CD14-positive monocyte (primary cell): ENCODE data around the gene RAB1A. TPM values are rescaled to one million over a fixed set of nuclear protein-coding genes. Genes with fewer than 3 reads are reported as not detected.

Experiments
- DNase-seq, 3 donors: peaks; one replicate each; pipeline ENCODE4 v3.0.0-alpha.2; 2011 to 2022
- H2AFZ ChIP-seq: 2 replicates; pipeline ENCODE4 v1.6.0; 2012; ENCODE audit warnings: mild to moderate bottlenecking, low read depth, low read length, inconsistent platforms; ENCODE audit not compliant: insufficient read depth, poor library complexity, severe bottlenecking
- H3K27ac ChIP-seq, 2 donors: 1 replicate in 1 of 2; 2 replicates in 1 of 2; pipeline ENCODE4 v1.5.1; 2012 to 2013; ENCODE audit warnings: low read length in 2 of 2, control low read depth in 1 of 2, inconsistent platforms in 1 of 2, low read depth in 1 of 2, mild to moderate bottlenecking in 1 of 2
- H3K27me3 ChIP-seq, 2 donors: one replicate each; pipeline versions ENCODE4 v1.6.0 to v1.6.1; 2011 to 2013; ENCODE audit warnings: low read length in 2 of 2; ENCODE audit not compliant: control insufficient read depth in 2 of 2, insufficient read depth in 2 of 2
- H3K36me3 ChIP-seq, 2 donors: replicated peaks in 1 of 2; 1 replicate in 1 of 2; 2 replicates in 1 of 2; pipeline versions ENCODE4 v1.5.1 to v1.6.1; 2012 to 2013; ENCODE audit warnings: low read length in 2 of 2, control low read depth in 1 of 2, inconsistent platforms in 1 of 2, mild to moderate bottlenecking in 1 of 2; ENCODE audit not compliant: insufficient read depth in 2 of 2, control insufficient read depth in 1 of 2
- H3K4me1 ChIP-seq, 2 donors: 1 replicate in 1 of 2; 2 replicates in 1 of 2; pipeline versions ENCODE4 v1.5.1 to v1.6.1; 2012 to 2013; ENCODE audit warnings: low read length in 2 of 2, control low read depth in 1 of 2, inconsistent platforms in 1 of 2, mild to moderate bottlenecking in 1 of 2, moderate library complexity in 1 of 2; ENCODE audit not compliant: insufficient read depth in 2 of 2, control insufficient read depth in 1 of 2
- H3K4me2 ChIP-seq: replicated peaks from 2 replicates; pipeline ENCODE3; 2012; ENCODE audit warnings: low read length, moderate library complexity, mild to moderate bottlenecking; ENCODE audit not compliant: poor library complexity, severe bottlenecking; ENCODE audit errors: extremely low read depth
- H3K4me3 ChIP-seq, 3 experiments: fragments of 200-600 bp in 1 of 3; sonication (generic) in 1 of 3; replicated peaks in 1 of 3; 1 replicate in 2 of 3; 2 replicates in 1 of 3; pipeline ENCODE4 v1.5.1; 2011 to 2013; ENCODE audit warnings: low read length in 3 of 3, mild to moderate bottlenecking in 3 of 3, control low read depth in 2 of 3, low read depth in 2 of 3, inconsistent platforms in 1 of 3, moderate library complexity in 1 of 3
- H3K79me2 ChIP-seq: 2 replicates; pipeline ENCODE4 v1.6.0; 2012; ENCODE audit warnings: mild to moderate bottlenecking, control low read depth, inconsistent platforms, low read length, moderate library complexity; ENCODE audit not compliant: insufficient read depth
- H3K9ac ChIP-seq: 2 replicates; pipeline ENCODE4 v1.6.0; 2017; ENCODE audit warnings: low read length, mild to moderate bottlenecking; ENCODE audit not compliant: insufficient read depth, poor library complexity, severe bottlenecking
- H3K9me3 ChIP-seq, 2 donors: replicated peaks in 1 of 2; 1 replicate in 1 of 2; 2 replicates in 1 of 2; pipeline versions ENCODE4 v1.5.1 to v1.6.1; 2012 to 2013; ENCODE audit warnings: low read length in 2 of 2, control low read depth in 1 of 2; ENCODE audit not compliant: control insufficient read depth in 1 of 2, insufficient read depth in 1 of 2
- H4K20me1 ChIP-seq: 2 replicates; pipeline ENCODE4 v1.6.0; 2012; ENCODE audit warnings: mild to moderate bottlenecking, low read length, control low read depth, moderate library complexity; ENCODE audit not compliant: insufficient read depth
- H3K27ac Mint-ChIP-seq, 7 donors: one replicate each; pipeline ENCODE4 v1.8.0; 2020; ENCODE audit warnings: mild to moderate bottlenecking in 7 of 7, mixed read lengths in 7 of 7, moderate library complexity in 6 of 7, inconsistent platforms in 2 of 7
- H3K27me3 Mint-ChIP-seq, 3 donors: one replicate each; pipeline ENCODE4 v1.8.0; 2021 to 2022; ENCODE audit warnings: low read depth in 3 of 3, mild to moderate bottlenecking in 3 of 3, mixed read lengths in 3 of 3, moderate library complexity in 3 of 3, inconsistent platforms in 1 of 3
- H3K36me3 Mint-ChIP-seq, 2 donors: one replicate each; pipeline ENCODE4 v1.8.0; 2020; ENCODE audit warnings: mixed read lengths in 2 of 2, inconsistent platforms in 1 of 2, mild to moderate bottlenecking in 1 of 2
- H3K4me1 Mint-ChIP-seq: one replicate; pipeline ENCODE4 v1.8.0; 2020; ENCODE audit warnings: mild to moderate bottlenecking, mixed read lengths
- H3K4me3 Mint-ChIP-seq, 2 donors: one replicate each; pipeline ENCODE4 v1.8.0; 2020; ENCODE audit warnings: mild to moderate bottlenecking in 2 of 2, mixed read lengths in 2 of 2, moderate library complexity in 1 of 2
- H3K9me3 Mint-ChIP-seq, 7 donors: one replicate each; pipeline ENCODE4 v1.8.0; 2020 to 2022; ENCODE audit warnings: mixed read lengths in 7 of 7, mild to moderate bottlenecking in 6 of 7, moderate library complexity in 6 of 7, inconsistent platforms in 2 of 7
- WGBS: methylation state at CpG from one replicate; pipeline ENCODE4 v1.1.5; 2013; ENCODE audit warnings: missing lambda C conversion rate; ENCODE audit not compliant: insufficient coverage; 5-methylcytosine and 5-hydroxymethylcytosine counted together
- intact Hi-C, 2 donors: fragments of 100-400 bp; cut with micrococcal nuclease; formaldehyde crosslinking; loops; one replicate each; pipeline versions ENCODE4 v1.15.0 to v1.15.1; 2023
- polyA plus RNA-seq, 3 donors: library from polyadenylated mRNA; depleted of rRNA in 1 of 3; unstranded in 2 of 3; stranded (reverse) in 1 of 3; fragments of 300-500 nt in 2 of 3; fragments of >200 nt in 1 of 3; fragmentation: Illumina TruSeq in 2 of 3; gene quantifications; 1 replicate in 2 of 3; 2 replicates in 1 of 3; pipeline ENCODE4 v1.2.3, GENCODE V29; 2012 to 2021
- TF ChIP-seq, protein P1 (sequence below): fragments of 200-600 bp; IDR thresholded peaks from one replicate; pipeline ENCODE4 v1.8.0; 2022; ENCODE audit warnings: antibody characterized with exemption, mild to moderate bottlenecking

RAB1A gene
- polyA plus RNA-seq, 3 donors, result 106 to 124 (median 110) TPM

GRCh38 chr2:65122313-65122712 lies 7.6 kb downstream of the RAB1A start:
- Mint-ChIP-seq H3K4me1 (peaks cover 58% of the 10 kb centered on the region), H3K36me3 (peaks cover 5 to 37% of the 10 kb centered on the region in 2 donors), H3K9me3 (peaks cover 0 to 1% (median 0%) of the 10 kb centered on the region in 7 donors), H3K27ac (peak overlapping the region in 4 of 7 donors; percentile 7 to 85 (median 59)), H3K4me3 (no peak overlapping the region), H3K27me3 (peaks cover 0 to 2% (median 0%) of the 10 kb centered on the region in 3 donors)
- Histone ChIP-seq H3K4me2 (no peak overlapping the region), H3K36me3 (peaks cover 0 to 16% of the 10 kb centered on the region in 2 donors), H3K9ac (no peak overlapping the region), H3K9me3 (no peaks in the 10 kb centered on the region), H3K27me3 (no peaks in the 10 kb centered on the region), H3K27ac (no peak overlapping the region), H3K4me1 (peaks cover 25 to 48% of the 10 kb centered on the region in 2 donors), H3K4me3 (no peak overlapping the region), H2AFZ (no peak overlapping the region), H4K20me1 (peaks cover 100% of the 10 kb centered on the region), H3K79me2 (peaks cover 100% of the 10 kb centered on the region)
- intact Hi-C loops, result loop anchor here in 1 of 2 donors (5.0 kb wide), 1 partner anchor 40 kb away; no protein-coding TSS in a partner anchor
- DNase-seq, result no peak
- WGBS, result no CpG with 5 or more reads among the region's 7 CpGs
- TF ChIP-seq, protein P1, sequence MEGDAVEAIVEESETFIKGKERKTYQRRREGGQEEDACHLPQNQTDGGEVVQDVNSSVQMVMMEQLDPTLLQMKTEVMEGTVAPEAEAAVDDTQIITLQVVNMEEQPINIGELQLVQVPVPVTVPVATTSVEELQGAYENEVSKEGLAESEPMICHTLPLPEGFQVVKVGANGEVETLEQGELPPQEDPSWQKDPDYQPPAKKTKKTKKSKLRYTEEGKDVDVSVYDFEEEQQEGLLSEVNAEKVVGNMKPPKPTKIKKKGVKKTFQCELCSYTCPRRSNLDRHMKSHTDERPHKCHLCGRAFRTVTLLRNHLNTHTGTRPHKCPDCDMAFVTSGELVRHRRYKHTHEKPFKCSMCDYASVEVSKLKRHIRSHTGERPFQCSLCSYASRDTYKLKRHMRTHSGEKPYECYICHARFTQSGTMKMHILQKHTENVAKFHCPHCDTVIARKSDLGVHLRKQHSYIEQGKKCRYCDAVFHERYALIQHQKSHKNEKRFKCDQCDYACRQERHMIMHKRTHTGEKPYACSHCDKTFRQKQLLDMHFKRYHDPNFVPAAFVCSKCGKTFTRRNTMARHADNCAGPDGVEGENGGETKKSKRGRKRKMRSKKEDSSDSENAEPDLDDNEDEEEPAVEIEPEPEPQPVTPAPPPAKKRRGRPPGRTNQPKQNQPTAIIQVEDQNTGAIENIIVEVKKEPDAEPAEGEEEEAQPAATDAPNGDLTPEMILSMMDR, result no peak

DNA sequence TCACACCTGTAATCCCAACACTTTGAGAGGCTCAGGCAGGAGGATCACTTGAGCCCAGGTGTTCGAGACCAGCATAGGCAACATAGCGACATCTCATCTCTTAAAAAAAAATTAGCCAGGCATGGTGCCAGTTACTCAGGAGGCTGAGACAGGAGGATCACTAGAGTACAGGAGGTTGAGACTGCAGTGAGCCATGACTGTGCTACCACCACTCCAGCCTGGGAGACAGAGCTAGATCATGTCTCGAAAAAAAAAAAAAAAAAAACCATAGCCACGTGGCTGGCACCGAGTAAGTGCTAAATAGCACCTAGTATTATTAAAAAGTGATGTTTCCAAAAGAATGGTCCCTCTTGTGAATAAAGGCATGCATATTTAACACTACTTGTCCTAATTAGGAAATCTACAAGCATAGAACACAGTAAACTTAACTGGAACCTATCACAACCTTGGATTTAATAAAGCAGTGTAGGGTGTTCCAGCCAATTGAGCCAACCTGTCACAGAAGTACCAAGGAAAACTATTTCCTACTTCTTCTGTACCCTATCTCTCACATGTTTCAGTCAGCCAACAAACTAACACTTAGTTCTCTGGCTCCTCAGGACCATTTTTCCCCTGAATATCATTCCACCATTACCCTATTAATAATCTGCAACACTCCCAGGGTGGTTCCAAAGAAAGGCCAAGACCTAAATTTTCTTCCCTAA lies 8.8 kb downstream of the RAB1A start:
- Mint-ChIP-seq H3K4me3 (no peak overlapping the region), H3K27ac (peak overlapping the region in 4 of 7 donors; percentile 3 to 58 (median 53)), H3K36me3 (peaks cover 5 to 37% of the 10 kb centered on the region in 2 donors), H3K27me3 (peaks cover 0 to 2% (median 0%) of the 10 kb centered on the region in 3 donors), H3K4me1 (peaks cover 54% of the 10 kb centered on the region), H3K9me3 (peaks cover 0 to 1% (median 0%) of the 10 kb centered on the region in 7 donors)
- Histone ChIP-seq H3K4me2 (no peak overlapping the region), H3K27me3 (no peaks in the 10 kb centered on the region), H3K27ac (no peak overlapping the region), H3K79me2 (peaks cover 100% of the 10 kb centered on the region), H4K20me1 (peaks cover 100% of the 10 kb centered on the region), H3K4me1 (peaks cover 21 to 42% of the 10 kb centered on the region in 2 donors), H3K36me3 (peaks cover 0 to 18% of the 10 kb centered on the region in 2 donors), H3K9me3 (no peaks in the 10 kb centered on the region), H3K4me3 (no peak overlapping the region), H2AFZ (no peak overlapping the region), H3K9ac (no peak overlapping the region)
- TF ChIP-seq, protein P1, result no peak
- DNase-seq, result no peak
- WGBS, result 100% methylated on average over 2 of the region's 5 CpGs
- intact Hi-C loops, result loop anchor here in 1 of 2 donors (5.0 kb wide), 1 partner anchor 39 kb away; no protein-coding TSS in a partner anchor
